Activated T-helper 1 cell treated with Interleukin-2 at 50 U/mL for 16 hours (primary cell): ENCODE measurements around the gene NCAN.

Experiments
- DNase-seq: peaks from one replicate; pipeline ENCODE4 v3.0.0-alpha.2; 2020; ENCODE audit warnings: low read depth

The NCAN gene

GRCh38 chr19:19260417-19261214, 48.9 kb downstream of the NCAN start:
- no peak for DNase-seq

- no peak for DNase-seq
These were observed 49.8 kb downstream of the NCAN start for GRCh38 chr19:19261350-19262189.

GRCh38 chr19:19262190-19263057, 50.7 kb downstream of the NCAN start:
- no peak for DNase-seq

- no peak for DNase-seq
These were observed 52.2 kb downstream of the NCAN start for GRCh38 chr19:19263886-19264487.

- DNase-seq: no peak
These were observed 55.5 kb downstream of the NCAN start for GRCh38 chr19:19267305-19267704.

- no peak for DNase-seq
These were observed 57.0 kb downstream of the NCAN start for GRCh38 chr19:19268453-19269385.

GRCh38 chr19:19269952-19270694, 58.4 kb downstream of the NCAN start:
- no peak for DNase-seq

GRCh38 chr19:19270749-19271571, 59.2 kb downstream of the NCAN start:
- no peak for DNase-seq

GRCh38 chr19:19271828-19272599, 60.3 kb downstream of the NCAN start:
- DNase-seq: no peak

GRCh38 chr19:19274146-19274545, 62.4 kb downstream of the NCAN start:
- DNase-seq: no peak

GRCh38 chr19:19274716-19275565, 63.2 kb downstream of the NCAN start:
- DNase-seq: no peak

- DNase-seq: no peak
These were observed 64.6 kb downstream of the NCAN start for GRCh38 chr19:19276386-19276785.

GRCh38 chr19:19276851-19277250, 65.1 kb downstream of the NCAN start:
- no peak for DNase-seq

- no peak for DNase-seq
These were observed 66.6 kb downstream of the NCAN start for GRCh38 chr19:19278315-19278714.

- no peak for DNase-seq
These were observed 67.4 kb downstream of the NCAN start for GRCh38 chr19:19279062-19279612.

- no peak for DNase-seq
These were observed 68.1 kb downstream of the NCAN start for GRCh38 chr19:19279853-19280252.

GRCh38 chr19:19280561-19280960, 68.8 kb downstream of the NCAN start:
- DNase-seq: no peak
